GM12878 (cell line): Measurements from ENCODE around the gene FSTL4.

Source experiments
- ASH2L ChIP-seq: fragments of 300-600, 200-600 bp; sonication (generic); IDR thresholded peaks from 2 replicates; pipeline ENCODE4 v1.6.1; 2017; ENCODE audit warnings: low read depth, mild to moderate bottlenecking, borderline replicate concordance
- HCFC1 ChIP-seq: fragments of 150-350 bp; IDR thresholded peaks from 2 replicates; pipeline ENCODE4 v1.6.1; 2014; ENCODE audit warnings: low read length
- IKZF1 ChIP-seq: fragments of 450-650 bp; conservative IDR thresholded peaks from 2 replicates; pipeline ENCODE4 v1.6.1; 2017; ENCODE audit warnings: antibody characterized with exemption, mild to moderate bottlenecking
- POLR2A ChIP-seq: IDR thresholded peaks from 2 replicates; pipeline ENCODE4 v1.6.1; 2011; ENCODE audit warnings: low read depth, mild to moderate bottlenecking, low read length
- POU2F2 ChIP-seq: IDR thresholded peaks from 3 replicates; pipeline ENCODE4 v1.6.1; 2011; ENCODE audit warnings: low read depth, mild to moderate bottlenecking, low read length, borderline replicate concordance
- TF ChIP-seq, protein P1 (sequence below), 3 experiments: IDR thresholded peaks in 2 of 3; conservative IDR thresholded peaks in 1 of 3; 2 replicates each; pipeline ENCODE4 v1.5.1; 2011; ENCODE audit warnings: low read depth in 3 of 3, low read length in 3 of 3, mild to moderate bottlenecking in 3 of 3, control low read depth in 2 of 3, moderate library complexity in 2 of 3, inconsistent platforms in 1 of 3, mixed read lengths in 1 of 3; ENCODE audit not compliant: control insufficient read depth in 2 of 3, insufficient read depth in 1 of 3; ENCODE audit errors: extremely low read depth in 1 of 3
- TF ChIP-seq, protein P2 (sequence below): IDR thresholded peaks from 2 replicates; pipeline ENCODE4 v1.6.1; 2012; ENCODE audit warnings: mild to moderate bottlenecking, low read depth, low read length
- TF ChIP-seq, protein P3 (sequence below): fragments of 450-650 bp; IDR thresholded peaks from 2 replicates; pipeline ENCODE4 v1.6.1; 2017; ENCODE audit warnings: antibody characterized with exemption, mild to moderate bottlenecking, moderate library complexity

DNA sequence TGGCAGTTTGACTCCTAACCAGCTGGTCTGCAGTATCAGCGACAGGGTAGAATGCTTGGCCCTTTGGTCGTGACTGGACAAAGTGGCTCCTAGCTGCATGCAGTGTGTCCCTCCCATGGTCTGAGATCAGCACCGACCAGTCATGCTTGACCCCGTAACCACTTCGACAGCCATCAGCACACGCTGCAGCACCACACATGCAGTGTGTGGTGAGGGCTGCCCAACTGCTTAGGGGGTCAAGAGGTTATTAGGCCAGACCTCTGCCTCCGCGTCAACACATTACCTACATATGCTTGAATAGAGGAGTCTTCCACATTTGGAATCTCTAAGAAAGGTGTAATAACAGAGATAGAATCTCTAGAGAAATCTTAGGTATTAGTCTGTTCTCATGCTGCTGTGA, 139.1 kb downstream of the FSTL4 start:
- TF ChIP-seq, protein P1, sequence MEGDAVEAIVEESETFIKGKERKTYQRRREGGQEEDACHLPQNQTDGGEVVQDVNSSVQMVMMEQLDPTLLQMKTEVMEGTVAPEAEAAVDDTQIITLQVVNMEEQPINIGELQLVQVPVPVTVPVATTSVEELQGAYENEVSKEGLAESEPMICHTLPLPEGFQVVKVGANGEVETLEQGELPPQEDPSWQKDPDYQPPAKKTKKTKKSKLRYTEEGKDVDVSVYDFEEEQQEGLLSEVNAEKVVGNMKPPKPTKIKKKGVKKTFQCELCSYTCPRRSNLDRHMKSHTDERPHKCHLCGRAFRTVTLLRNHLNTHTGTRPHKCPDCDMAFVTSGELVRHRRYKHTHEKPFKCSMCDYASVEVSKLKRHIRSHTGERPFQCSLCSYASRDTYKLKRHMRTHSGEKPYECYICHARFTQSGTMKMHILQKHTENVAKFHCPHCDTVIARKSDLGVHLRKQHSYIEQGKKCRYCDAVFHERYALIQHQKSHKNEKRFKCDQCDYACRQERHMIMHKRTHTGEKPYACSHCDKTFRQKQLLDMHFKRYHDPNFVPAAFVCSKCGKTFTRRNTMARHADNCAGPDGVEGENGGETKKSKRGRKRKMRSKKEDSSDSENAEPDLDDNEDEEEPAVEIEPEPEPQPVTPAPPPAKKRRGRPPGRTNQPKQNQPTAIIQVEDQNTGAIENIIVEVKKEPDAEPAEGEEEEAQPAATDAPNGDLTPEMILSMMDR (IDR thresholded peaks at IDR 0.05 in 2 of 3, conservative IDR thresholded peaks at IDR 0.05 in 1 of 3; ENCODE audit: control insufficient read depth in 2 of 3, extremely low read depth in 1 of 3, insufficient read depth in 1 of 3, low read depth in 3 of 3, low read length in 3 of 3): no peak
- TF ChIP-seq, protein P2, sequence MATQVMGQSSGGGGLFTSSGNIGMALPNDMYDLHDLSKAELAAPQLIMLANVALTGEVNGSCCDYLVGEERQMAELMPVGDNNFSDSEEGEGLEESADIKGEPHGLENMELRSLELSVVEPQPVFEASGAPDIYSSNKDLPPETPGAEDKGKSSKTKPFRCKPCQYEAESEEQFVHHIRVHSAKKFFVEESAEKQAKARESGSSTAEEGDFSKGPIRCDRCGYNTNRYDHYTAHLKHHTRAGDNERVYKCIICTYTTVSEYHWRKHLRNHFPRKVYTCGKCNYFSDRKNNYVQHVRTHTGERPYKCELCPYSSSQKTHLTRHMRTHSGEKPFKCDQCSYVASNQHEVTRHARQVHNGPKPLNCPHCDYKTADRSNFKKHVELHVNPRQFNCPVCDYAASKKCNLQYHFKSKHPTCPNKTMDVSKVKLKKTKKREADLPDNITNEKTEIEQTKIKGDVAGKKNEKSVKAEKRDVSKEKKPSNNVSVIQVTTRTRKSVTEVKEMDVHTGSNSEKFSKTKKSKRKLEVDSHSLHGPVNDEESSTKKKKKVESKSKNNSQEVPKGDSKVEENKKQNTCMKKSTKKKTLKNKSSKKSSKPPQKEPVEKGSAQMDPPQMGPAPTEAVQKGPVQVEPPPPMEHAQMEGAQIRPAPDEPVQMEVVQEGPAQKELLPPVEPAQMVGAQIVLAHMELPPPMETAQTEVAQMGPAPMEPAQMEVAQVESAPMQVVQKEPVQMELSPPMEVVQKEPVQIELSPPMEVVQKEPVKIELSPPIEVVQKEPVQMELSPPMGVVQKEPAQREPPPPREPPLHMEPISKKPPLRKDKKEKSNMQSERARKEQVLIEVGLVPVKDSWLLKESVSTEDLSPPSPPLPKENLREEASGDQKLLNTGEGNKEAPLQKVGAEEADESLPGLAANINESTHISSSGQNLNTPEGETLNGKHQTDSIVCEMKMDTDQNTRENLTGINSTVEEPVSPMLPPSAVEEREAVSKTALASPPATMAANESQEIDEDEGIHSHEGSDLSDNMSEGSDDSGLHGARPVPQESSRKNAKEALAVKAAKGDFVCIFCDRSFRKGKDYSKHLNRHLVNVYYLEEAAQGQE: no peak
- no peak for TF ChIP-seq HCFC1
- TF ChIP-seq, protein P3, sequence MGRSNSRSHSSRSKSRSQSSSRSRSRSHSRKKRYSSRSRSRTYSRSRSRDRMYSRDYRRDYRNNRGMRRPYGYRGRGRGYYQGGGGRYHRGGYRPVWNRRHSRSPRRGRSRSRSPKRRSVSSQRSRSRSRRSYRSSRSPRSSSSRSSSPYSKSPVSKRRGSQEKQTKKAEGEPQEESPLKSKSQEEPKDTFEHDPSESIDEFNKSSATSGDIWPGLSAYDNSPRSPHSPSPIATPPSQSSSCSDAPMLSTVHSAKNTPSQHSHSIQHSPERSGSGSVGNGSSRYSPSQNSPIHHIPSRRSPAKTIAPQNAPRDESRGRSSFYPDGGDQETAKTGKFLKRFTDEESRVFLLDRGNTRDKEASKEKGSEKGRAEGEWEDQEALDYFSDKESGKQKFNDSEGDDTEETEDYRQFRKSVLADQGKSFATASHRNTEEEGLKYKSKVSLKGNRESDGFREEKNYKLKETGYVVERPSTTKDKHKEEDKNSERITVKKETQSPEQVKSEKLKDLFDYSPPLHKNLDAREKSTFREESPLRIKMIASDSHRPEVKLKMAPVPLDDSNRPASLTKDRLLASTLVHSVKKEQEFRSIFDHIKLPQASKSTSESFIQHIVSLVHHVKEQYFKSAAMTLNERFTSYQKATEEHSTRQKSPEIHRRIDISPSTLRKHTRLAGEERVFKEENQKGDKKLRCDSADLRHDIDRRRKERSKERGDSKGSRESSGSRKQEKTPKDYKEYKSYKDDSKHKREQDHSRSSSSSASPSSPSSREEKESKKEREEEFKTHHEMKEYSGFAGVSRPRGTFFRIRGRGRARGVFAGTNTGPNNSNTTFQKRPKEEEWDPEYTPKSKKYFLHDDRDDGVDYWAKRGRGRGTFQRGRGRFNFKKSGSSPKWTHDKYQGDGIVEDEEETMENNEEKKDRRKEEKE: no peak
- TF ChIP-seq IKZF1: no peak
- TF ChIP-seq POLR2A: no peak
- TF ChIP-seq ASH2L: no peak
- no peak for TF ChIP-seq POU2F2
